ENCODE measurements around the gene PMPCA. TPM values are rescaled to one million over a fixed set of nuclear protein-coding genes. Genes with fewer than 3 reads are reported as not detected.

PMPCA gene
- polyA plus RNA-seq, 1 of the 3 experiments (the other 2 are of a cell fraction): 125 TPM

DNA sequence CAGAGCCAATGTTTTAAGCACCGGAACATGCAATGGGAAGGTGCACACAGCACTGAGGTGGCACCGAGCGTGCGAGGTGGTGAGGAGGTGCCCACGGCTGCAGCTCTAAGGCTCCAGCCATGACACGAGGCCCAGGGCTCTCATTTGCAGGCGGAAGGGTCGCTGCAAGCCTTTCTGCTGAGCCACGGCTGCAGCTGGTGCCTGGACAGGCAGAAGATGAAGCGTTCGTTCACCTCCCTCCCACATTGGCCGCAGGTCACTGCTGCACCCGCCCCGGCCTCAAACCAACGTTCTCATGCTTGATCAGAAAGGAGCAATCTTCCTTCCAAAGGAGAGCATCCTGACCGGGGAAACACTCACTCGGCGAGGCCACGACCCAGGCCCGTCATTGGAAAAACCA lies 33.6 kb downstream of the PMPCA start:
- ChIA-PET CTCF (interaction anchor here (0.8 kb wide), 1 partner anchor 274 kb away, joined by 3 read pairs; no protein-coding TSS in a partner anchor), POLR2A (no interaction called here)
- TF ChIP-seq, protein P1, sequence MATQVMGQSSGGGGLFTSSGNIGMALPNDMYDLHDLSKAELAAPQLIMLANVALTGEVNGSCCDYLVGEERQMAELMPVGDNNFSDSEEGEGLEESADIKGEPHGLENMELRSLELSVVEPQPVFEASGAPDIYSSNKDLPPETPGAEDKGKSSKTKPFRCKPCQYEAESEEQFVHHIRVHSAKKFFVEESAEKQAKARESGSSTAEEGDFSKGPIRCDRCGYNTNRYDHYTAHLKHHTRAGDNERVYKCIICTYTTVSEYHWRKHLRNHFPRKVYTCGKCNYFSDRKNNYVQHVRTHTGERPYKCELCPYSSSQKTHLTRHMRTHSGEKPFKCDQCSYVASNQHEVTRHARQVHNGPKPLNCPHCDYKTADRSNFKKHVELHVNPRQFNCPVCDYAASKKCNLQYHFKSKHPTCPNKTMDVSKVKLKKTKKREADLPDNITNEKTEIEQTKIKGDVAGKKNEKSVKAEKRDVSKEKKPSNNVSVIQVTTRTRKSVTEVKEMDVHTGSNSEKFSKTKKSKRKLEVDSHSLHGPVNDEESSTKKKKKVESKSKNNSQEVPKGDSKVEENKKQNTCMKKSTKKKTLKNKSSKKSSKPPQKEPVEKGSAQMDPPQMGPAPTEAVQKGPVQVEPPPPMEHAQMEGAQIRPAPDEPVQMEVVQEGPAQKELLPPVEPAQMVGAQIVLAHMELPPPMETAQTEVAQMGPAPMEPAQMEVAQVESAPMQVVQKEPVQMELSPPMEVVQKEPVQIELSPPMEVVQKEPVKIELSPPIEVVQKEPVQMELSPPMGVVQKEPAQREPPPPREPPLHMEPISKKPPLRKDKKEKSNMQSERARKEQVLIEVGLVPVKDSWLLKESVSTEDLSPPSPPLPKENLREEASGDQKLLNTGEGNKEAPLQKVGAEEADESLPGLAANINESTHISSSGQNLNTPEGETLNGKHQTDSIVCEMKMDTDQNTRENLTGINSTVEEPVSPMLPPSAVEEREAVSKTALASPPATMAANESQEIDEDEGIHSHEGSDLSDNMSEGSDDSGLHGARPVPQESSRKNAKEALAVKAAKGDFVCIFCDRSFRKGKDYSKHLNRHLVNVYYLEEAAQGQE (IDR thresholded peaks at IDR 0.05; ENCODE audit: low read depth, low read length): no peak
- TF ChIP-seq, protein P2, sequence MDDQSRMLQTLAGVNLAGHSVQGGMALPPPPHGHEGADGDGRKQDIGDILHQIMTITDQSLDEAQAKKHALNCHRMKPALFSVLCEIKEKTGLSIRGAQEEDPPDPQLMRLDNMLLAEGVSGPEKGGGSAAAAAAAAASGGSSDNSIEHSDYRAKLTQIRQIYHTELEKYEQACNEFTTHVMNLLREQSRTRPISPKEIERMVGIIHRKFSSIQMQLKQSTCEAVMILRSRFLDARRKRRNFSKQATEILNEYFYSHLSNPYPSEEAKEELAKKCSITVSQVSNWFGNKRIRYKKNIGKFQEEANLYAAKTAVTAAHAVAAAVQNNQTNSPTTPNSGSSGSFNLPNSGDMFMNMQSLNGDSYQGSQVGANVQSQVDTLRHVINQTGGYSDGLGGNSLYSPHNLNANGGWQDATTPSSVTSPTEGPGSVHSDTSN (IDR thresholded peaks at IDR 0.05): no peak
- TF ChIP-seq, protein P3, sequence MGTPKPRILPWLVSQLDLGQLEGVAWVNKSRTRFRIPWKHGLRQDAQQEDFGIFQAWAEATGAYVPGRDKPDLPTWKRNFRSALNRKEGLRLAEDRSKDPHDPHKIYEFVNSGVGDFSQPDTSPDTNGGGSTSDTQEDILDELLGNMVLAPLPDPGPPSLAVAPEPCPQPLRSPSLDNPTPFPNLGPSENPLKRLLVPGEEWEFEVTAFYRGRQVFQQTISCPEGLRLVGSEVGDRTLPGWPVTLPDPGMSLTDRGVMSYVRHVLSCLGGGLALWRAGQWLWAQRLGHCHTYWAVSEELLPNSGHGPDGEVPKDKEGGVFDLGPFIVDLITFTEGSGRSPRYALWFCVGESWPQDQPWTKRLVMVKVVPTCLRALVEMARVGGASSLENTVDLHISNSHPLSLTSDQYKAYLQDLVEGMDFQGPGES (IDR thresholded peaks at IDR 0.05; ENCODE audit: low read depth, low read length): no peak
- TF ChIP-seq GABPA (IDR thresholded peaks at IDR 0.05; ENCODE audit: low read depth) (no peak), ELF1 (IDR thresholded peaks at IDR 0.05) (no peak), RAD21 (IDR thresholded peaks at IDR 0.05; ENCODE audit: low read length) (no peak), TAF1 (IDR thresholded peaks at IDR 0.05; ENCODE audit: borderline replicate concordance, low read depth, low read length) (no peak), TEAD4 (IDR thresholded peaks at IDR 0.05; ENCODE audit: borderline replicate concordance, insufficient read depth) (no peak), MXI1 (IDR thresholded peaks at IDR 0.05; ENCODE audit: low read depth, low read length) (no peak), FOXM1 (IDR thresholded peaks at IDR 0.05; ENCODE audit: low read depth) (no peak), CHD2 (IDR thresholded peaks at IDR 0.05; ENCODE audit: low read length, partially characterized antibody) (no peak), EZH2phosphoT487 (IDR thresholded peaks at IDR 0.05; ENCODE audit: borderline replicate concordance, low read depth) (no peak), EP300 (IDR thresholded peaks at IDR 0.05; ENCODE audit: borderline replicate concordance in 1 of 2, low read depth in 1 of 2, low read length in 1 of 2) (no peak), GATA2 (CRISPR knock-in tag; IDR thresholded peaks at IDR 0.05) (no peak), FOXJ3 (CRISPR knock-in tag; IDR thresholded peaks at IDR 0.05) (no peak), SMC3 (IDR thresholded peaks at IDR 0.05; ENCODE audit: low read depth, low read length) (no peak), RXRA (IDR thresholded peaks at IDR 0.05; ENCODE audit: borderline replicate concordance, low read depth) (no peak)
- TF ChIP-seq, protein P4, sequence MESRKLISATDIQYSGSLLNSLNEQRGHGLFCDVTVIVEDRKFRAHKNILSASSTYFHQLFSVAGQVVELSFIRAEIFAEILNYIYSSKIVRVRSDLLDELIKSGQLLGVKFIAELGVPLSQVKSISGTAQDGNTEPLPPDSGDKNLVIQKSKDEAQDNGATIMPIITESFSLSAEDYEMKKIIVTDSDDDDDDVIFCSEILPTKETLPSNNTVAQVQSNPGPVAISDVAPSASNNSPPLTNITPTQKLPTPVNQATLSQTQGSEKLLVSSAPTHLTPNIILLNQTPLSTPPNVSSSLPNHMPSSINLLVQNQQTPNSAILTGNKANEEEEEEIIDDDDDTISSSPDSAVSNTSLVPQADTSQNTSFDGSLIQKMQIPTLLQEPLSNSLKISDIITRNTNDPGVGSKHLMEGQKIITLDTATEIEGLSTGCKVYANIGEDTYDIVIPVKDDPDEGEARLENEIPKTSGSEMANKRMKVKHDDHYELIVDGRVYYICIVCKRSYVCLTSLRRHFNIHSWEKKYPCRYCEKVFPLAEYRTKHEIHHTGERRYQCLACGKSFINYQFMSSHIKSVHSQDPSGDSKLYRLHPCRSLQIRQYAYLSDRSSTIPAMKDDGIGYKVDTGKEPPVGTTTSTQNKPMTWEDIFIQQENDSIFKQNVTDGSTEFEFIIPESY (IDR thresholded peaks at IDR 0.05; ENCODE audit: borderline replicate concordance, low read depth): no peak
- Histone ChIP-seq H3K9me2 (no peaks in the 10 kb centered on the region), H2AFZ (ENCODE audit: low read depth) (no peak overlapping the region), H3K79me2 (ENCODE audit: insufficient read depth) (peaks cover 4% of the 10 kb centered on the region; the same call in 1 of the 2 replicates), H3K4me3 (ENCODE audit: low read depth in 2 of 2, low read length in 1 of 2) (no peak overlapping the region), H3K27ac (ENCODE audit: low read depth in 2 of 2, low read length in 1 of 2) (no peak overlapping the region), H3K36me3 (replicated peaks in 1 of 2; ENCODE audit: control insufficient read depth in 1 of 2, insufficient read depth in 2 of 2, low read length in 1 of 2) (peaks cover 29 to 76% of the 10 kb centered on the region in 2 experiments), H3F3A (replicated peaks; ENCODE audit: insufficient read depth) (peaks cover 30% of the 10 kb centered on the region), H4K20me1 (ENCODE audit: insufficient read depth) (peaks cover 22% of the 10 kb centered on the region), H3K4me2 (no peak overlapping the region), H3K4me1 (ENCODE audit: control insufficient read depth in 1 of 2, insufficient read depth in 2 of 2, low read depth in 1 of 2, low read length in 1 of 2) (peaks cover 0 to 4% of the 10 kb centered on the region in 2 experiments; a peak in 1 of 4 replicates), H3K9me3 (no peaks in the 10 kb centered on the region), H3K9ac (no peak overlapping the region), H3K27me3 (ENCODE audit: insufficient read depth) (no peaks in the 10 kb centered on the region)
- DNase-seq: no peak
- WGBS (ENCODE audit: low lambda C conversion rate): 95% methylated on average over 15 of the region's 20 CpGs

Measured in SK-N-SH (cell line).